CD4-positive, alpha-beta T cell (primary cell): Measurements from ENCODE around the gene SELENOF. TPM values are rescaled to one million over a fixed set of nuclear protein-coding genes. Genes with fewer than 3 reads are reported as not detected.

Experiments used
- ATAC-seq: fragments of 200-7000 bp; cut with Tn5 transposase; one replicate; pipeline ENCODE4 v1.10.0; 2022; ENCODE audit warnings: mild to moderate bottlenecking; ENCODE audit not compliant: poor library complexity
- CTCF ChIA-PET: fragments of 350-600 bp; sonication (Branson Sonifier 250); formaldehyde crosslinking; loops from one replicate; lab custom pipeline; 2021; ENCODE audit warnings: antibody characterized with exemption, inconsistent platforms; lab: Charles Lee
- POLR2A ChIA-PET: fragments of 350-600 bp; sonication (Branson Sonifier 250); formaldehyde crosslinking; loops from one replicate; lab custom pipeline; 2021; ENCODE audit warnings: antibody characterized with exemption, inconsistent platforms; lab: Charles Lee
- DNase-seq, 14 experiments: peaks; one replicate each; pipeline ENCODE4 v3.0.0-alpha.2; 2013 to 2020; ENCODE audit warnings: mixed read lengths in 2 of 14
- H3K27ac ChIP-seq, 2 donors: one replicate each; pipeline versions ENCODE4 v1.5.1 to v1.7.0; 2013; ENCODE audit warnings: low read length in 2 of 2, low read depth in 1 of 2, mild to moderate bottlenecking in 1 of 2
- H3K27me3 ChIP-seq, 2 experiments: 1 replicate in 1 of 2; 2 replicates in 1 of 2; pipeline versions ENCODE4 v1.6.1 to v1.7.0; 2013; ENCODE audit warnings: low read length in 2 of 2, control low read depth in 1 of 2, mild to moderate bottlenecking in 1 of 2, moderate library complexity in 1 of 2; ENCODE audit not compliant: insufficient read depth in 2 of 2, control insufficient read depth in 1 of 2
- H3K36me3 ChIP-seq: one replicate; pipeline ENCODE4 v1.6.1; 2013; ENCODE audit warnings: low read length, control low read depth; ENCODE audit not compliant: insufficient read depth
- H3K4me1 ChIP-seq: one replicate; pipeline ENCODE4 v1.6.1; 2013; ENCODE audit warnings: low read length, control low read depth; ENCODE audit not compliant: insufficient read depth
- H3K4me3 ChIP-seq: one replicate; pipeline ENCODE4 v1.5.1; 2013; ENCODE audit warnings: mild to moderate bottlenecking, low read length, moderate library complexity
- H3K9me3 ChIP-seq, 2 experiments: 1 replicate in 1 of 2; 2 replicates in 1 of 2; pipeline versions ENCODE4 v1.6.1 to v1.7.0; 2013; ENCODE audit warnings: low read length in 2 of 2, mild to moderate bottlenecking in 2 of 2, control low read depth in 1 of 2, moderate library complexity in 1 of 2; ENCODE audit not compliant: control insufficient read depth in 1 of 2, insufficient read depth in 1 of 2
- H3K27ac Mint-ChIP-seq: one replicate; pipeline ENCODE4 v1.8.0; 2020; ENCODE audit warnings: mixed read lengths
- H3K27me3 Mint-ChIP-seq: one replicate; pipeline ENCODE4 v1.8.0; 2021; ENCODE audit warnings: mixed read lengths
- H3K36me3 Mint-ChIP-seq: one replicate; pipeline ENCODE4 v1.8.0; 2021; ENCODE audit warnings: low read depth, mixed read lengths
- H3K4me1 Mint-ChIP-seq: one replicate; pipeline ENCODE4 v1.8.0; 2021; ENCODE audit warnings: low read depth, mixed read lengths
- H3K4me3 Mint-ChIP-seq: one replicate; pipeline ENCODE4 v1.8.0; 2020; ENCODE audit warnings: mild to moderate bottlenecking, mixed read lengths
- H3K9me3 Mint-ChIP-seq: one replicate; pipeline ENCODE4 v1.8.0; 2020; ENCODE audit warnings: mixed read lengths
- CTCF ChIP-seq: fragments of 200-600 bp; IDR thresholded peaks from one replicate; pipeline ENCODE4 v1.8.0; 2022; ENCODE audit warnings: antibody characterized with exemption, mild to moderate bottlenecking
- intact Hi-C, 2 experiments: fragments of 100-400 bp; cut with DNase I in 1 of 2; cut with micrococcal nuclease in 1 of 2; formaldehyde crosslinking; loops; one replicate each; pipeline versions ENCODE4 v1.15.1 to v1.9.0; 2023 to 2025; cut with DNase I, micrococcal nuclease
- total RNA-seq, 174 experiments: library from RNA in 2 of 174; stranded (reverse) in 2 of 174; gene quantifications; one replicate each; pipeline ENCODE4 v1.2.3 and lab custom pipeline; 2021 to 2026

Gene SELENOF
- total RNA-seq, 2 experiments from 2014 or later = 74.1 to 74.9 TPM

DNA sequence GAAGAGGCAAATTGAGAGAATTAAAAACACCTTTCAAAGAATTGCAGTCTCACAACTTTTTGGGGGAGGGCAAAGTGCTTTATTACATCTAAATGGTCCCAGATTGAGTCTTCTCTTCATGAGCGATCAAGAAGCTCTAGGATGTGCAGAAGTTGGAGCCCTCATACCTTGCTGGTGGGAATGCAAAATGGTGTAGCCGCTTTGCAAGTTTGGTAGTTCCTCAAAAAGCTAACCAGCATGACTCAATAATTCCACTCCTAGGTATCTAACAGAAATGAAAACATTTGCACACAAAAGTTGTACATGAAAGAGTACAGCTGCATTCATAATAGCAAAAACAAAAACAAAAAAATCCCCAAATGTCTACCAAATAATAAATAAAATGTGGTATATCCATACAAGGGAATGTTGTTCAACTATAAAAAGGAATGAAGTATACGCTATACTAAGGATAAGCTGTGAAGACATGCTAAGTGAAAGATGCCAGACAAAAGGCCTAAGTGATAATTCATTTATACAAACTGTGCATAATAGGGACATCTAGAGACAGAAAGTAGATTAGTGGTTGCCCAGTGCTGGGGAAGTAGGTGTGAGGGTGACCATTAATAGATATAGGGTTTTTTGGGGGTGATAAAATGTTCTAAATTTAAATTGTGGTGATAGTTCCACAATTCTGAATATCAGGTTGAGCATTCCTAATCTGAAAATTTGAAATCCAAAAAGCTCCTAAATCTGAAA lies 55.2 kb downstream of the SELENOF start:
- Histone ChIP-seq H3K36me3 (peaks cover 5% of the 10 kb centered on the region), H3K4me3 (no peak overlapping the region), H3K27ac (no peak overlapping the region), H3K27me3 (no peaks in the 10 kb centered on the region), H3K9me3 (no peaks in the 10 kb centered on the region), H3K4me1 (no peaks in the 10 kb centered on the region)
- TF ChIP-seq CTCF = no peak
- ChIA-PET CTCF (interaction anchor here (0.6 to 1.2 kb wide), 2 partner anchors 14 to 223 kb away, joined by 3 to 4 read pairs; no protein-coding TSS in a partner anchor), POLR2A (no interaction called here)
- intact Hi-C loops = no loop called here
- DNase-seq (no peak), ATAC-seq (no peak)
- no peaks in the 10 kb centered on the region for H3K9me3 Mint-ChIP-seq
- peak overlapping the region; percentile 29 for H3K27ac Mint-ChIP-seq
- H3K4me1 Mint-ChIP-seq = no peaks in the 10 kb centered on the region
- peaks cover 18% of the 10 kb centered on the region for H3K36me3 Mint-ChIP-seq
- no peak overlapping the region for H3K4me3 Mint-ChIP-seq
- H3K27me3 Mint-ChIP-seq = no peaks in the 10 kb centered on the region

- no peaks in the 10 kb centered on the region for H3K4me1 Mint-ChIP-seq
- POLR2A ChIA-PET = no interaction called here
- peaks cover 5% of the 10 kb centered on the region for H3K36me3 Mint-ChIP-seq
Observed at GRCh38 chr1:86856196-86856595, 57.7 kb downstream of the SELENOF start.

GRCh38 chr1:86854352-86854751 lies 59.6 kb downstream of the SELENOF start:
- H3K27me3 ChIP-seq = no peaks in the 10 kb centered on the region
- H3K4me3 ChIP-seq = no peak overlapping the region
- H3K27ac ChIP-seq = no peak overlapping the region
- no peak overlapping the region for H3K4me3 Mint-ChIP-seq
- ATAC-seq = no peak
- H3K9me3 Mint-ChIP-seq = no peaks in the 10 kb centered on the region
- no peak for DNase-seq
- no peaks in the 10 kb centered on the region for H3K36me3 ChIP-seq
- TF ChIP-seq CTCF = no peak
- H3K36me3 Mint-ChIP-seq = no peaks in the 10 kb centered on the region
- no peak overlapping the region for H3K27ac Mint-ChIP-seq
- ChIA-PET POLR2A (no interaction called here), CTCF (no interaction called here)
- H3K27me3 Mint-ChIP-seq = no peaks in the 10 kb centered on the region
- no peaks in the 10 kb centered on the region for H3K9me3 ChIP-seq
- H3K4me1 Mint-ChIP-seq = no peaks in the 10 kb centered on the region
- no peaks in the 10 kb centered on the region for H3K4me1 ChIP-seq
- intact Hi-C loops = no loop called here

More at GRCh38 chr1:86856196-86856595, 57.7 kb downstream of the SELENOF start:
- Mint-ChIP-seq H3K4me3 (no peak overlapping the region), H3K27me3 (no peaks in the 10 kb centered on the region), H3K9me3 (no peaks in the 10 kb centered on the region), H3K27ac (no peak overlapping the region)
- DNase-seq = no peak
- intact Hi-C loops = no loop called here
- no peak overlapping the region for H3K4me3 ChIP-seq
- no peak for TF ChIP-seq CTCF
- CTCF ChIA-PET = no interaction called here
- no peaks in the 10 kb centered on the region for H3K4me1 ChIP-seq
- no peak overlapping the region for H3K27ac ChIP-seq
- no peaks in the 10 kb centered on the region for H3K9me3 ChIP-seq
- no peaks in the 10 kb centered on the region for H3K27me3 ChIP-seq
- H3K36me3 ChIP-seq = no peaks in the 10 kb centered on the region
- ATAC-seq = no peak
